ENCODE results near the gene GPR78. TPM values are rescaled to one million over a fixed set of nuclear protein-coding genes. Genes with fewer than 3 reads are reported as not detected.

The GPR78 gene
- total RNA-seq, 1 donor from 2014 or later = 0.09 TPM

DNA sequence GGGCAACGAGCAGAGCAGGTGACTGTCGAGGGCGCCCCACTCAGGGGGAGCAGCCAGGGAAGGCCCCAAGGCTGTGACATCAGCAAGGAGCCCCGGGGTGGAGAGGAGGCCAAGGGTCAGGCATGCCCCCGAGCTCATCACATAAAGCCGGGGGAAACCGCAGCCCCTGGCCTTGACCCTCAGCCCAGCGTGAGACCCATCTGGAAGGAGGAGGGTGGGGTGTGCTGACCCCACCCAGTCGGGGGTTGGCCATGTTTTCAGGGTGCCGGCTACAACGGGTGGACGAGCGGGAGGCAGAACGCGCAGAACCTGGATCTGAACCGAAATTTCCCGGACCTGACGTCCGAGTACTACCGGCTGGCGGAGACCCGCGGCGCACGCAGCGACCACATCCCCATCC, 26.3 kb downstream of the GPR78 start:
- peaks cover 7% of the 10 kb centered on the region for H3K27me3 Mint-ChIP-seq (ENCODE audit: insufficient read depth, low read depth)
- no peak overlapping the region for H3K4me3 Mint-ChIP-seq
- H3K27ac ChIP-seq = no peak overlapping the region
- H3K36me3 ChIP-seq = no peaks in the 10 kb centered on the region
- H3K27me3 ChIP-seq = no peaks in the 10 kb centered on the region
- TF ChIP-seq EZH2 (IDR thresholded peaks at IDR 0.05) = no peak
- no peak overlapping the region for H2AFZ ChIP-seq (replicated peaks)
- H3K4me3 ChIP-seq = no peak overlapping the region
- H3K4me1 Mint-ChIP-seq = no peaks in the 10 kb centered on the region
- H3K27ac Mint-ChIP-seq = no peak overlapping the region
- no peak overlapping the region for H3K9ac ChIP-seq
- no peak overlapping the region for H3K4me2 ChIP-seq
- no peaks in the 10 kb centered on the region for H3K9me3 Mint-ChIP-seq
- no peaks in the 10 kb centered on the region for H3K9me3 ChIP-seq (ENCODE audit: low read depth)
- no peaks in the 10 kb centered on the region for H3F3A ChIP-seq (ENCODE audit: low read depth)
- H3K4me1 ChIP-seq = no peaks in the 10 kb centered on the region
- H3K79me2 ChIP-seq (ENCODE audit: low read depth) = no peaks in the 10 kb centered on the region
- DNase-seq (ENCODE audit: low spot score) = no peak
- no peaks in the 10 kb centered on the region for H4K20me1 ChIP-seq (ENCODE audit: low read depth)
- H3K36me3 Mint-ChIP-seq = no peaks in the 10 kb centered on the region

DNA sequence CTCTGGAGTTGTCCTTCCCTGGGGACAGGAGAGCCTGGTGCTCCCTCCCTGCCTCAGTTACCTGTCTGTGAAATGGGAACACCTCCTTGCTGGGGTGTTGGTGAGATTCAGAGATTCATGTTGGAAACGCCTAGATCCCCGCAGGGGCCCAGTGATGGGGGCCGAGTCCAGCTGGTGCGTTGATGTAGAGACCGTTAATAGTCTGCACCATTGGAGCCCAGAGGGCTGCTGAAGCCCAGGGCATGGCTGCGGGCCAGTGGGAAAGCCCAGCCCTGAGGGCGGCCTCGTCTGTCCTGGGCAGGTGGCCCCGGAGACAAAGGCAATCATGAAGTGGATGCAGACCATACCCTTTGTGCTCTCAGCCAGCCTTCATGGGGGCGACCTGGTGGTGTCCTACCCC, 26.8 kb downstream of the GPR78 start:
- no peaks in the 10 kb centered on the region for H3K36me3 Mint-ChIP-seq
- Histone ChIP-seq H3K9ac (no peak overlapping the region), H3K4me2 (peak overlapping the region; percentile 22), H3K27me3 (no peaks in the 10 kb centered on the region), H3K36me3 (no peaks in the 10 kb centered on the region), H3K9me3 (ENCODE audit: low read depth) (no peaks in the 10 kb centered on the region), H3K27ac (no peak overlapping the region), H4K20me1 (ENCODE audit: low read depth) (no peaks in the 10 kb centered on the region), H3K4me3 (no peak overlapping the region), H2AFZ (replicated peaks) (no peak overlapping the region), H3K79me2 (ENCODE audit: low read depth) (no peaks in the 10 kb centered on the region), H3F3A (ENCODE audit: low read depth) (no peaks in the 10 kb centered on the region), H3K4me1 (no peaks in the 10 kb centered on the region)
- TF ChIP-seq EZH2phosphoT487 (IDR thresholded peaks at IDR 0.05) (no peak), EZH2 (IDR thresholded peaks at IDR 0.05) (no peak)
- TF ChIP-seq, protein P1, sequence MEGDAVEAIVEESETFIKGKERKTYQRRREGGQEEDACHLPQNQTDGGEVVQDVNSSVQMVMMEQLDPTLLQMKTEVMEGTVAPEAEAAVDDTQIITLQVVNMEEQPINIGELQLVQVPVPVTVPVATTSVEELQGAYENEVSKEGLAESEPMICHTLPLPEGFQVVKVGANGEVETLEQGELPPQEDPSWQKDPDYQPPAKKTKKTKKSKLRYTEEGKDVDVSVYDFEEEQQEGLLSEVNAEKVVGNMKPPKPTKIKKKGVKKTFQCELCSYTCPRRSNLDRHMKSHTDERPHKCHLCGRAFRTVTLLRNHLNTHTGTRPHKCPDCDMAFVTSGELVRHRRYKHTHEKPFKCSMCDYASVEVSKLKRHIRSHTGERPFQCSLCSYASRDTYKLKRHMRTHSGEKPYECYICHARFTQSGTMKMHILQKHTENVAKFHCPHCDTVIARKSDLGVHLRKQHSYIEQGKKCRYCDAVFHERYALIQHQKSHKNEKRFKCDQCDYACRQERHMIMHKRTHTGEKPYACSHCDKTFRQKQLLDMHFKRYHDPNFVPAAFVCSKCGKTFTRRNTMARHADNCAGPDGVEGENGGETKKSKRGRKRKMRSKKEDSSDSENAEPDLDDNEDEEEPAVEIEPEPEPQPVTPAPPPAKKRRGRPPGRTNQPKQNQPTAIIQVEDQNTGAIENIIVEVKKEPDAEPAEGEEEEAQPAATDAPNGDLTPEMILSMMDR (IDR thresholded peaks at IDR 0.05) = no peak
- H3K27ac Mint-ChIP-seq = no peak overlapping the region
- DNase-seq (ENCODE audit: low spot score) = no peak
- no peak overlapping the region for H3K4me3 Mint-ChIP-seq
- peaks cover 10% of the 10 kb centered on the region for H3K27me3 Mint-ChIP-seq (ENCODE audit: insufficient read depth, low read depth)
- no peaks in the 10 kb centered on the region for H3K4me1 Mint-ChIP-seq
- no peaks in the 10 kb centered on the region for H3K9me3 Mint-ChIP-seq

DNA sequence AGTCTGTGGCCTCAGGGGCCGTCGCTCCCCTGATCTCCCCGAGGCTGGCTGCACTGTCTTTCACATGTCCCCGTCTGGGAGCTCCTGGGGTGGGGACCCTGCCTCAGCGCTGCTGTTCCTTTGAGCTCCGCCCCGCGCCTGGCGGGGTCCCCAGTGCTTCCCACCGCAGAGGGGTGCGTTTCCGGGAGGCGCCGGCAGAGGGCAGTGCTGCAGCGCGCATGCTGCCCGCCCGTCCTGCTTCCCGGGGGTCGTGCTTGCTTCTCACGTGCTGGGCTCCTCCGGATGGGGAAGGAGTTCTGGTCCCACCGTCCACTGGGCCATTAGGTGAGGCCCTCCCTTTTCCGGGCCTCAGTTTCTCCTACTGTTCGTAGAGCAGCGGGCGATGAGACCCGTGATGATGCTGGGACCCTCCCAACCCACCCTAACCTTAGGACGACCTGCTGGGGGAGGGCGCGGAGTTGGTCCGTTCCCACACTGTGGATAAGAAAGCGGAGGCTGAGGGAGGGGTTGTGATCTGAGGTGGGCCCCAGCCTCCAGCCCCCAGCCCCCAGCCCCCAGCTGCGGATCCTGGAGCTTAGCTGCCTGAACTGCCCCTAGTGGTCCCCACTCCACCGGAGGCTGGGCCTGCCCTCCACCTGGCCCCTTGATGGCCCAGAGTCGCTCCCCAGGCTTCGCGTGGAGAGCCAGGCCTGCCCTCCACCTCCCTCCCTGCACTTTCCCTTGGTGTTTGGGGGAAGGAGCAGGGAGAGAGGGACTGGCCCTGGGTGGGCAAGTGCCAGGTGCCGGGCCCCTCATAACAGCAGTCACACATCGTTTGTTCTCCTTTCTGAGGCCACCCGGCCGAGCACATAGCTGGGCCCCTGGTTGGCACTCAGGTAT, 27.6 kb downstream of the GPR78 start:
- Histone ChIP-seq H3K9ac (no peak overlapping the region), H3K27ac (no peak overlapping the region), H3F3A (ENCODE audit: low read depth) (no peaks in the 10 kb centered on the region), H3K27me3 (no peaks in the 10 kb centered on the region), H3K36me3 (no peaks in the 10 kb centered on the region), H2AFZ (replicated peaks) (no peak overlapping the region), H3K79me2 (ENCODE audit: low read depth) (no peaks in the 10 kb centered on the region), H4K20me1 (ENCODE audit: low read depth) (no peaks in the 10 kb centered on the region), H3K4me1 (no peaks in the 10 kb centered on the region), H3K4me2 (peak overlapping the region; percentile 22), H3K4me3 (no peak overlapping the region), H3K9me3 (ENCODE audit: low read depth) (no peaks in the 10 kb centered on the region)
- H3K4me3 Mint-ChIP-seq = no peak overlapping the region
- H3K27ac Mint-ChIP-seq = no peak overlapping the region
- H3K36me3 Mint-ChIP-seq = no peaks in the 10 kb centered on the region
- no peaks in the 10 kb centered on the region for H3K4me1 Mint-ChIP-seq
- TF ChIP-seq, protein P1 (IDR thresholded peaks at IDR 0.05) = peak; percentile 93
- TF ChIP-seq EZH2 (IDR thresholded peaks at IDR 0.05) = no peak
- H3K9me3 Mint-ChIP-seq = no peaks in the 10 kb centered on the region
- peaks cover 7% of the 10 kb centered on the region for H3K27me3 Mint-ChIP-seq (ENCODE audit: insufficient read depth, low read depth)
- DNase-seq (ENCODE audit: low spot score) = peak; percentile 84

DNA sequence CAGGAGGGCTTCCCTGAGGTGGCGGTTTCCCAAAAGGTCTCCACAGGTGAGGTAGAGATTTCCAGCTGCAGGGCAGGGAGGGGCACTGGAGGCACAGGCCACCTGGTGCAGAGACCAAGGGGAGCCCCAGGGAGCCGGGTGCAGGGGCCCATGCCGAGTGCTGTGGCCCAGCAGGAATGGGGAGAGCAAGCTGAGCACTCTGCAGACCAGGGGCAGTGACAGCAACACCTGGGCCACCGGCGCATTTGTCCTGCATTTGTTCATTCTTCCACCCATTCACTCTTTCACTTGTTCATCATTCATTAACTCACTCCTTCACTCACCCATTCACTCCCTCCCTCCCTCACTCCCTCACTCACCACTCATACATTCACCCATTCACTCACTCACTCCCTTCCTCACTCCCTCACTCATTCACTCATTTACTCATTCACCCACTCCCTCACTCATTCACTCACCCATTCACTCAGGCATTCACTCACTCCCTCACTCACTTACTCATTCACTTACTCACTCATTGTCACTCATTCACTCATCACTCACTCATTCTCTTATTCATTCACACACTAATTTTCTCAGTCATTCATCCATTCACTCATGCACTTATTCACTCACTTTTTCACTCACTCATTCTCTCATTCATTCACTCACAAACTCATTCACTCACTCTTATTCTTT, 28.7 kb downstream of the GPR78 start:
- TF ChIP-seq, protein P1 (IDR thresholded peaks at IDR 0.05) = no peak
- TF ChIP-seq EZH2 (IDR thresholded peaks at IDR 0.05) (no peak), EZH2phosphoT487 (IDR thresholded peaks at IDR 0.05) (no peak)
- no peaks in the 10 kb centered on the region for H3K4me1 Mint-ChIP-seq
- no peak overlapping the region for H3K9ac ChIP-seq
- H3K4me3 ChIP-seq = no peak overlapping the region
- H3K27me3 ChIP-seq = no peaks in the 10 kb centered on the region
- no peak overlapping the region for H3K27ac Mint-ChIP-seq
- no peak for DNase-seq (ENCODE audit: low spot score)
- no peaks in the 10 kb centered on the region for H3F3A ChIP-seq (ENCODE audit: low read depth)
- H4K20me1 ChIP-seq (ENCODE audit: low read depth) = no peaks in the 10 kb centered on the region
- no peaks in the 10 kb centered on the region for H3K36me3 Mint-ChIP-seq
- H3K27ac ChIP-seq = no peak overlapping the region
- H2AFZ ChIP-seq (replicated peaks) = no peak overlapping the region
- no peaks in the 10 kb centered on the region for H3K9me3 ChIP-seq (ENCODE audit: low read depth)
- no peak overlapping the region for H3K4me2 ChIP-seq
- no peaks in the 10 kb centered on the region for H3K9me3 Mint-ChIP-seq
- no peaks in the 10 kb centered on the region for H3K79me2 ChIP-seq (ENCODE audit: low read depth)
- no peak overlapping the region for H3K4me3 Mint-ChIP-seq
- peaks cover 7% of the 10 kb centered on the region for H3K27me3 Mint-ChIP-seq (ENCODE audit: insufficient read depth, low read depth)
- no peaks in the 10 kb centered on the region for H3K36me3 ChIP-seq
- H3K4me1 ChIP-seq = no peaks in the 10 kb centered on the region

Measured in neural progenitor cell (in vitro differentiated cells).